ENCODE measurements around the gene RBM18. TPM values are rescaled to one million over a fixed set of nuclear protein-coding genes. Genes with fewer than 3 reads are reported as not detected.

Gene RBM18
- total and polyA plus RNA-seq, 2 donors from 2014 or later: 17.5 to 18.5 TPM

DNA sequence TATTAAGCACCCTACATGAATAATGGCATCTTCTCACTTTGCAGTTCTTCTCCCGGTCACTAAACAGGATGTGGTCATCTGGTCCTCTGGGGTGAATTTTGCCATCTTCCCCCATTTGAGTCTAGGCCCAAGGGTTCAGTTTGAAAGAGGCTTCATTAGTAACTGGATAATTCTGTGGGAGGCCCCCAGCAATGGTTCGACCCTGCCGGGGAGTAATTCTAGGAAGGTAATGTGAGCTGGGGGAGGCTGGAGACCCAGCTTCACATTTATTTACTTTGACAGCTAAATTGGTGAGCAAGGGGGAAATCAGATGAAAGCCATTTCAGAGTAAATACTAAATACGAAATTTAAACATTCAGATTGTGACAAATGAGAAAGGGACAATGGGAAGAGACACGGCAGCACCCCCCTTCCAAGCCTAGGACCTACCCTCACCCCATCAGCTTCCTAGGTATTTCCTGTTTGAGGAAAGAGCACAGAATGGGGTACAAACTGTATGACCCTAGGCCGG, 31.8 kb downstream of the RBM18 start:
- peak in 3 of 5 donors; percentile 49 to 62 (median 55) for DNase-seq
- Histone ChIP-seq H3K9ac (ENCODE audit: low read length in 3 of 3) (no peak overlapping the region), H3K4me3 (ENCODE audit: low read length in 3 of 3) (no peak overlapping the region), H3K27me3 (ENCODE audit: control insufficient read depth, insufficient read depth, low read length) (peaks cover 30% of the 10 kb centered on the region), H3K27ac (ENCODE audit: low read depth in 2 of 2, low read length in 2 of 2) (no peak overlapping the region), H3K4me1 (ENCODE audit: control insufficient read depth in 2 of 3, insufficient read depth in 2 of 3, low read depth in 1 of 3, low read length in 3 of 3) (peaks cover 0 to 2% (median 0%) of the 10 kb centered on the region in 3 donors), H3K9me3 (ENCODE audit: control insufficient read depth in 2 of 3, insufficient read depth in 1 of 3, low read length in 3 of 3) (no peaks in the 10 kb centered on the region), H3K36me3 (ENCODE audit: control insufficient read depth in 2 of 3, insufficient read depth in 3 of 3, low read length in 3 of 3) (no peaks in the 10 kb centered on the region)
- intact Hi-C loops (cut with DNase I): no loop called here
- no peak for FAIRE-seq
- TF ChIP-seq, protein P1, sequence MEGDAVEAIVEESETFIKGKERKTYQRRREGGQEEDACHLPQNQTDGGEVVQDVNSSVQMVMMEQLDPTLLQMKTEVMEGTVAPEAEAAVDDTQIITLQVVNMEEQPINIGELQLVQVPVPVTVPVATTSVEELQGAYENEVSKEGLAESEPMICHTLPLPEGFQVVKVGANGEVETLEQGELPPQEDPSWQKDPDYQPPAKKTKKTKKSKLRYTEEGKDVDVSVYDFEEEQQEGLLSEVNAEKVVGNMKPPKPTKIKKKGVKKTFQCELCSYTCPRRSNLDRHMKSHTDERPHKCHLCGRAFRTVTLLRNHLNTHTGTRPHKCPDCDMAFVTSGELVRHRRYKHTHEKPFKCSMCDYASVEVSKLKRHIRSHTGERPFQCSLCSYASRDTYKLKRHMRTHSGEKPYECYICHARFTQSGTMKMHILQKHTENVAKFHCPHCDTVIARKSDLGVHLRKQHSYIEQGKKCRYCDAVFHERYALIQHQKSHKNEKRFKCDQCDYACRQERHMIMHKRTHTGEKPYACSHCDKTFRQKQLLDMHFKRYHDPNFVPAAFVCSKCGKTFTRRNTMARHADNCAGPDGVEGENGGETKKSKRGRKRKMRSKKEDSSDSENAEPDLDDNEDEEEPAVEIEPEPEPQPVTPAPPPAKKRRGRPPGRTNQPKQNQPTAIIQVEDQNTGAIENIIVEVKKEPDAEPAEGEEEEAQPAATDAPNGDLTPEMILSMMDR (IDR thresholded peaks at IDR 0.05; ENCODE audit: borderline replicate concordance, extremely low read depth, insufficient read depth): no peak

DNA sequence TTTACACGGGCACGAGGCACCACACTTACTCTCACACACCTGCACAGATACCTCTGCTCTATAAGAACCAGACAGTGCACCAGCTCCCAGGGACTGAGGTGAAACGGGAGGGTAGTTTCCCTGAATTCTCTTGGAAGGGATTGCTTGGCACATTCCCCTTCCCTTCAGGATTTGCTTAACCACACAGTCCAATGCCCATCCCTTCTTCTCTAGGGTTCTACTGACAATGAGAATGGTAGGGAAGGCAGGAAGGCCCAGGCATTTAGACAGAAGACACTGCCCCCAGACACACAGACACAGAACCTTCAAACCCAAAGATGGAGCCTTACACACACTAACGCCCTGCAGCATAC, 35.2 kb downstream of the RBM18 start:
- intact Hi-C loops (cut with DNase I): no loop called here
- no peaks in the 10 kb centered on the region for H3K9me3 ChIP-seq (ENCODE audit: control insufficient read depth in 2 of 3, insufficient read depth in 1 of 3, low read length in 3 of 3)
- DNase-seq (no peak), FAIRE-seq (no peak)
- H3K4me3 ChIP-seq (ENCODE audit: low read length in 3 of 3): no peak overlapping the region
- H3K36me3 ChIP-seq (ENCODE audit: control insufficient read depth in 2 of 3, insufficient read depth in 3 of 3, low read length in 3 of 3): no peaks in the 10 kb centered on the region
- peaks cover 0 to 5% (median 0%) of the 10 kb centered on the region in 3 donors for H3K4me1 ChIP-seq (ENCODE audit: control insufficient read depth in 2 of 3, insufficient read depth in 2 of 3, low read depth in 1 of 3, low read length in 3 of 3)
- H3K27ac ChIP-seq (ENCODE audit: low read depth in 2 of 2, low read length in 2 of 2): no peak overlapping the region
- H3K27me3 ChIP-seq (ENCODE audit: control insufficient read depth, insufficient read depth, low read length): peaks cover 56% of the 10 kb centered on the region
- H3K9ac ChIP-seq (ENCODE audit: low read length in 3 of 3): no peak overlapping the region
- TF ChIP-seq, protein P1 (IDR thresholded peaks at IDR 0.05; ENCODE audit: borderline replicate concordance, extremely low read depth, insufficient read depth): no peak

DNA sequence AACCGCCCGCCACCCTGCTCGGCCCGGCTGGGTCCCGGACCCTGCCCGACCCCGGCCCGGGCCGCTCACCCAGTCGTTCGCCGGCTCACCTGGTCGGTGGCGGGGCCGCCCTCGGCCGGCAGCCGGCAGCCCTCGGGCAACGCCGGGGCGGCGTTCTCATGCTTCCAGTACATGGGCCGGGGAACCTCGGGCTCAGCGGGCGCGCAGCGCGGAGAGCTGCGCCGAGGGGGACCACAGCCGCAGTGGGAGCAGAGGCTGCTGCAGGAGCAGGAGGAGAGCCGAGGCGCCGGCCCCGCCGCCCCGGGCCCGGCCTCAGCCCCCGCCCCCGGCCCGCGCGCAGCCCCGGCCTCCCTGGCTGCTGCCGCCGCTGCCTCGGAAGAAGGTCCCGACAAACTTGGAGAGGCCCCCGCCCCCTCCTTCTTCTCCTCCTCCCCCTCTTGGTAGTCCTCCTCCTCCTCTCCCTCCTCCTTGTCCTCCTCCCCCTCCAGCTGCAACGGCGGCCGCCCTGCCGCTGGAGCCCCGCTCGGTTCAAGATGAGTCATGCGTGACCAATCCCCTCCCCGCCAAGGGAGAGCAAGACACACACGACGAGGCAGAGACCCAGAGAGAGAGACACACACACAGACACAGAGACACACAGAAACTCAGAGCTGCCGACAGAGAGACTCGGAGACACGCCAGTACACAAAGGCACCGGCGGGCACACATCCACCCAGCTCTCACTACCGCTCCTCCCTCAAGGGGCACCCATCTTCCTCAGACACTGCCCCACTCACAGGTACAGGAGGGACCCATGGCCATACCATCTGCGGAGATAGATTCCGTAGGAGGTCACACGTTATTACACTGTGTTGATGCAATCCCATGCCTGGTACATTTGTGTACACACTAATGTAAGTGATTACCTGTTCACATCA, 35.8 kb downstream of the RBM18 start, which contains the start of gene LHX6:
TSS of gene LHX6 (minus strand) at position 390 of the 917 bp plus-strand sequence. CDS start at position 173, 217 bp downstream.
- intact Hi-C loops (cut with DNase I): no loop called here
- FAIRE-seq: no peak

More for the DNA sequence above, 35.8 kb downstream of the RBM18 start, which contains the start of gene LHX6:
- peak within 1 kb of the TSS in 2 of 3 donors; percentile 7 to 37 for H3K4me3 ChIP-seq (ENCODE audit: low read length in 3 of 3)
- H3K9me3 ChIP-seq (ENCODE audit: control insufficient read depth in 2 of 3, insufficient read depth in 1 of 3, low read length in 3 of 3): no peaks in the 10 kb centered on the region
- no peaks in the 10 kb centered on the region for H3K36me3 ChIP-seq (ENCODE audit: control insufficient read depth in 2 of 3, insufficient read depth in 3 of 3, low read length in 3 of 3)
- H3K27ac ChIP-seq (ENCODE audit: low read depth in 2 of 2, low read length in 2 of 2): no peak within 1 kb of the TSS
- H3K27me3 ChIP-seq (ENCODE audit: control insufficient read depth, insufficient read depth, low read length): peaks cover 60% of the 10 kb centered on the region
- peak; percentile 63 to 87 (median 72) for DNase-seq
- peaks cover 0 to 5% (median 0%) of the 10 kb centered on the region in 3 donors for H3K4me1 ChIP-seq (ENCODE audit: control insufficient read depth in 2 of 3, insufficient read depth in 2 of 3, low read depth in 1 of 3, low read length in 3 of 3)
- TF ChIP-seq, protein P1 (IDR thresholded peaks at IDR 0.05; ENCODE audit: borderline replicate concordance, extremely low read depth, insufficient read depth): no peak
- no peak within 1 kb of the TSS for H3K9ac ChIP-seq (ENCODE audit: low read length in 3 of 3)

Data from kidney (tissue), 14 donors.